Ovary (tissue), 9 donors: ENCODE results near the gene MAPKAP1. TPM values are rescaled to one million over a fixed set of nuclear protein-coding genes. Genes with fewer than 3 reads are reported as not detected.

ENCODE experiments used
- DNase-seq, 5 donors: peaks; one replicate each; pipeline ENCODE4 v3.0.0-alpha.2; 2019 to 2020
- H3K27ac ChIP-seq, 2 donors: fragments of 200-600 bp; one replicate each; pipeline versions ENCODE4 v1.5.1 to v1.8.0; 2019 to 2022
- H3K27me3 ChIP-seq: fragments of 200-600 bp; one replicate; pipeline ENCODE4 v1.8.0; 2022
- H3K36me3 ChIP-seq: fragments of 200-600 bp; sonication (generic); one replicate; pipeline ENCODE4 v1.5.1; 2019
- H3K4me1 ChIP-seq: one replicate; pipeline ENCODE4 v1.8.1; 2013; ENCODE audit warnings: mild to moderate bottlenecking, moderate library complexity; ENCODE audit not compliant: insufficient read depth
- H3K4me3 ChIP-seq: fragments of 200-600 bp; sonication (generic); one replicate; pipeline ENCODE4 v1.5.1; 2017
- H3K9me3 ChIP-seq, 2 donors: fragments of 200-600 bp in 1 of 2; sonication (generic) in 1 of 2; one replicate each; pipeline versions ENCODE4 v1.5.1 to v1.8.1; 2013 to 2019; ENCODE audit warnings: mild to moderate bottlenecking in 1 of 2, moderate library complexity in 1 of 2
- CTCF ChIP-seq, 3 donors: fragments of 450-650 bp in 2 of 3; fragments of 200-600 bp in 1 of 3; IDR thresholded peaks; one replicate each; pipeline versions ENCODE4 v1.5.1 to v1.8.0; 2016 to 2022; ENCODE audit warnings: antibody characterized with exemption in 3 of 3, mild to moderate bottlenecking in 1 of 3
- EP300 ChIP-seq: sonication (generic); formaldehyde crosslinking; IDR thresholded peaks from one replicate; pipeline ENCODE4 v1.6.1; 2017; ENCODE audit warnings: antibody characterized with exemption
- POLR2A ChIP-seq: fragments of 450-650 bp; IDR thresholded peaks from one replicate; pipeline ENCODE4 v1.6.1; 2017; ENCODE audit warnings: antibody characterized with exemption, mild to moderate bottlenecking, moderate library complexity
- WGBS, 3 donors: extraction: QIAGEN DNeasy Blood & Tissue Kit in 1 of 3; methylation state at CpG; one replicate each; pipeline versions ENCODE4 v1.1.5 to v1.1.7; 2013 to 2017; 5-methylcytosine and 5-hydroxymethylcytosine counted together
- intact Hi-C, 4 donors: fragments of 100-400 bp; cut with DNase I; formaldehyde crosslinking; loops; one replicate each; pipeline versions ENCODE4 v1.11.0 to v1.15.1; 2022 to 2023
- polyA plus RNA-seq, 2 donors: library from polyadenylated mRNA; stranded (reverse); fragments of 200-250 nt in 1 of 2; fragments of 350-450 nt in 1 of 2; fragmentation: Illumina TruSeq in 1 of 2; extraction: RNeasy Lipid Tissue Mini Kit (QIAGEN cat#74804) in 1 of 2; gene quantifications; one replicate each; pipeline ENCODE4 v1.2.3, GENCODE V29; 2013 to 2014
- total RNA-seq, 7 donors: library from RNA; depleted of rRNA in 2 of 7; stranded (reverse); fragments of >200 nt in 2 of 7; fragmentation: NEBNext Ultra II Directional in 3 of 7; extraction: Animal tissue kit (Norgen Biotek cat#: 25700) in 3 of 7; gene quantifications; one replicate each; pipeline versions ENCODE4 v1.1.0 to v1.2.4, GENCODE V29; 2016 to 2023
- donor health status: DM: no; HTN: no; CAD: no; lungs with moderate emphysema.
- donor health status: DM: no; HTN: no; CAD: no.
- donor health status: Bipolar disorder and iron deficiency.
- donor health status: DM: yes; HTN: yes; CAD: no.
- donor health status: DM: no; HTN: no; CAD: no.
- donor health status: DM: yes; HTN: yes; CAD: no.

MAPKAP1 gene
- total and polyA plus RNA-seq, 9 donors = 43.3 to 86.5 (median 50.2) TPM

- intact Hi-C loops = no loop called here
- TF ChIP-seq EP300 (no peak), CTCF (IDR thresholded peaks at IDR 0.05) (no peak), POLR2A (no peak)
Measured at GRCh38 chr9:125649315-125649714, 57.7 kb downstream of the MAPKAP1 start.

GRCh38 chr9:125648294-125648693 lies 58.7 kb downstream of the MAPKAP1 start:
- intact Hi-C loops = no loop called here
- no peak for DNase-seq
- Histone ChIP-seq H3K27me3 (no peaks in the 10 kb centered on the region), H3K9me3 (no peaks in the 10 kb centered on the region), H3K4me3 (no peak overlapping the region), H3K27ac (no peak overlapping the region), H3K4me1 (peaks cover 2% of the 10 kb centered on the region), H3K36me3 (no peaks in the 10 kb centered on the region)
- TF ChIP-seq CTCF (IDR thresholded peaks at IDR 0.05) (no peak), POLR2A (no peak), EP300 (no peak)
- WGBS, 3 donors = 61 to 84% (median 74%) methylated on average over 1 of the region's 1 CpG

More at GRCh38 chr9:125649315-125649714, 57.7 kb downstream of the MAPKAP1 start:
- H3K27me3 ChIP-seq = no peaks in the 10 kb centered on the region
- no peak overlapping the region for H3K27ac ChIP-seq
- H3K4me3 ChIP-seq = no peak overlapping the region
- 80 to 88% (median 83%) methylated on average over 6 of the region's 6 CpGs for WGBS, 3 donors
- no peaks in the 10 kb centered on the region for H3K9me3 ChIP-seq
- peaks cover 2% of the 10 kb centered on the region for H3K4me1 ChIP-seq
- H3K36me3 ChIP-seq = no peaks in the 10 kb centered on the region
- no peak for DNase-seq

GRCh38 chr9:125646621-125647100 lies 60.3 kb downstream of the MAPKAP1 start:
- WGBS, 3 donors = 4 to 12% (median 4%) methylated on average over 6 of the region's 6 CpGs
- intact Hi-C loops = no loop called here
- H3K4me1 ChIP-seq = peaks cover 2% of the 10 kb centered on the region
- no peaks in the 10 kb centered on the region for H3K36me3 ChIP-seq
- TF ChIP-seq EP300 (no peak), CTCF (IDR thresholded peaks at IDR 0.05) (no peak), POLR2A (no peak)
- no peaks in the 10 kb centered on the region for H3K9me3 ChIP-seq
- no peak for DNase-seq
- H3K27me3 ChIP-seq = no peaks in the 10 kb centered on the region
- H3K27ac ChIP-seq = peak overlapping the region in 1 of 2 donors; percentile 66
- H3K4me3 ChIP-seq = no peak overlapping the region

GRCh38 chr9:125646217-125646616 lies 60.8 kb downstream of the MAPKAP1 start:
- Histone ChIP-seq H3K4me3 (no peak overlapping the region), H3K27ac (peak overlapping the region in 1 of 2 donors; percentile 66)
- 7 to 33% (median 8%) methylated on average over 1 of the region's 1 CpG for WGBS, 3 donors

More at GRCh38 chr9:125646217-125646616, 60.8 kb downstream of the MAPKAP1 start:
- no peaks in the 10 kb centered on the region for H3K36me3 ChIP-seq
- intact Hi-C loops = no loop called here
- TF ChIP-seq EP300 (no peak), CTCF (IDR thresholded peaks at IDR 0.05) (no peak), POLR2A (no peak)
- peaks cover 2% of the 10 kb centered on the region for H3K4me1 ChIP-seq
- H3K9me3 ChIP-seq = no peaks in the 10 kb centered on the region
- DNase-seq = no peak
- no peaks in the 10 kb centered on the region for H3K27me3 ChIP-seq
